HepG2 (cell line): ENCODE data around the gene REEP2. TPM values are rescaled to one million over a fixed set of nuclear protein-coding genes. Genes with fewer than 3 reads are reported as not detected.

ENCODE experiments used
- AHR ChIP-seq: IDR thresholded peaks from 2 replicates; pipeline ENCODE4 v1.6.1; 2018; ENCODE audit warnings: missing genetic modification reagents, missing compliant biosample characterization
- CREB1 ChIP-seq, 2 experiments: fragments of 450-650 bp in 1 of 2; IDR thresholded peaks; 2 replicates each; pipeline ENCODE4 v1.6.1; 2016 to 2017; ENCODE audit warnings: control low read depth in 1 of 2, mild to moderate bottlenecking in 1 of 2, missing compliant biosample characterization in 1 of 2, missing genetic modification characterization in 1 of 2
- FOXO4 ChIP-seq: sonication (generic); formaldehyde crosslinking; conservative IDR thresholded peaks from 2 replicates; pipeline ENCODE4 v1.8.1; 2023; ENCODE audit warnings: missing genetic modification reagents
- HNRNPH1 ChIP-seq: fragments of 200-400 bp; formaldehyde crosslinking; optimal IDR thresholded peaks from 2 replicates; pipeline ENCODE3; 2017; ENCODE audit warnings: mild to moderate bottlenecking, low read depth, low read length
- HOXD1 ChIP-seq: sonication (generic); formaldehyde crosslinking; IDR thresholded peaks from 2 replicates; pipeline ENCODE4 v1.5.0; 2020; ENCODE audit warnings: missing genetic modification reagents
- JUN ChIP-seq: sonication (generic); formaldehyde crosslinking; IDR thresholded peaks from 2 replicates; pipeline ENCODE4 v1.4.0; 2020; ENCODE audit warnings: mild to moderate bottlenecking, missing genetic modification reagents
- MED8 ChIP-seq: sonication (generic); formaldehyde crosslinking; IDR thresholded peaks from 2 replicates; pipeline ENCODE4 v1.8.1; 2023; ENCODE audit warnings: mild to moderate bottlenecking, missing genetic modification reagents; ENCODE audit not compliant: insufficient replicate concordance
- NFKB2 ChIP-seq: sonication (generic); formaldehyde crosslinking; IDR thresholded peaks from 2 replicates; pipeline ENCODE4 v1.4.0; 2020; ENCODE audit warnings: missing genetic modification reagents, borderline replicate concordance
- NONO ChIP-seq, 2 experiments: fragments of 450-650 bp in 1 of 2; sonication (generic) in 1 of 2; formaldehyde crosslinking in 1 of 2; IDR thresholded peaks in 1 of 2; conservative IDR thresholded peaks in 1 of 2; 2 replicates each; pipeline versions ENCODE4 v1.6.1 to v1.8.0; 2017 to 2022; ENCODE audit warnings: mild to moderate bottlenecking in 1 of 2, missing genetic modification reagents in 1 of 2, moderate library complexity in 1 of 2
- PRPF4 ChIP-seq: fragments of 200-400 bp; formaldehyde crosslinking; IDR thresholded peaks from 2 replicates; pipeline ENCODE4 v1.6.1; 2016; ENCODE audit warnings: low read length, low read depth; ENCODE audit not compliant: poor library complexity, severe bottlenecking
- RBFOX2 ChIP-seq: fragments of 200-400 bp; formaldehyde crosslinking; IDR thresholded peaks from 2 replicates; pipeline ENCODE4 v1.6.1; 2017; ENCODE audit warnings: low read depth, mild to moderate bottlenecking, low read length
- REL ChIP-seq: sonication (generic); formaldehyde crosslinking; conservative IDR thresholded peaks from 2 replicates; pipeline ENCODE4 v1.8.0; 2022; ENCODE audit warnings: mild to moderate bottlenecking, missing genetic modification reagents, moderate library complexity
- SALL2 ChIP-seq: sonication (generic); formaldehyde crosslinking; IDR thresholded peaks from 2 replicates; pipeline ENCODE4 v1.8.1; 2023; ENCODE audit warnings: mild to moderate bottlenecking, missing genetic modification reagents, inconsistent platforms
- SATB2 ChIP-seq: sonication (generic); formaldehyde crosslinking; IDR thresholded peaks from 2 replicates; pipeline ENCODE4 v1.5.0; 2020; ENCODE audit warnings: missing genetic modification reagents
- SIX1 ChIP-seq: sonication (generic); formaldehyde crosslinking; IDR thresholded peaks from 2 replicates; pipeline ENCODE4 v1.4.0; 2020; ENCODE audit warnings: missing genetic modification reagents, borderline replicate concordance
- SRY ChIP-seq: sonication (generic); formaldehyde crosslinking; IDR thresholded peaks from 2 replicates; pipeline ENCODE4 v1.8.0; 2022; ENCODE audit warnings: mild to moderate bottlenecking, missing genetic modification reagents
- TCF12 ChIP-seq, 2 experiments: fragments of 450-650 bp in 1 of 2; sonication (generic) in 1 of 2; formaldehyde crosslinking in 1 of 2; IDR thresholded peaks; 2 replicates each; pipeline versions ENCODE4 v1.6.1 to v1.8.0; 2017 to 2022; ENCODE audit warnings: antibody characterized with exemption in 1 of 2, mild to moderate bottlenecking in 1 of 2, missing genetic modification reagents in 1 of 2, moderate library complexity in 1 of 2
- TMF1 ChIP-seq: sonication (generic); formaldehyde crosslinking; IDR thresholded peaks from 2 replicates; pipeline ENCODE4 v1.8.1; 2022; ENCODE audit warnings: low read depth, missing genetic modification reagents
- TRIM22 ChIP-seq: fragments of 450-650 bp; IDR thresholded peaks from 2 replicates; pipeline ENCODE4 v1.6.1; 2017
- ZNF20 ChIP-seq: sonication (generic); formaldehyde crosslinking; IDR thresholded peaks from 2 replicates; pipeline ENCODE4 v1.4.0; 2020; ENCODE audit warnings: mild to moderate bottlenecking, moderate library complexity, missing genetic modification reagents
- ZNF30 ChIP-seq: sonication (generic); formaldehyde crosslinking; IDR thresholded peaks from 2 replicates; pipeline ENCODE4 v1.5.0; 2020; ENCODE audit warnings: mild to moderate bottlenecking, missing genetic modification reagents
- ZNF350 ChIP-seq: sonication (generic); formaldehyde crosslinking; IDR thresholded peaks from 2 replicates; pipeline ENCODE4 v1.4.0; 2020; ENCODE audit warnings: mild to moderate bottlenecking, low read depth, missing genetic modification reagents, borderline replicate concordance
- ZNF354B ChIP-seq: sonication (generic); formaldehyde crosslinking; IDR thresholded peaks from 2 replicates; pipeline ENCODE4 v1.8.0; 2022; ENCODE audit warnings: mild to moderate bottlenecking, missing genetic modification reagents
- ZNF430 ChIP-seq: sonication (generic); formaldehyde crosslinking; IDR thresholded peaks from 2 replicates; pipeline ENCODE4 v1.9.0; 2021; ENCODE audit warnings: mild to moderate bottlenecking, missing genetic modification reagents
- ZNF546 ChIP-seq: sonication (generic); formaldehyde crosslinking; conservative IDR thresholded peaks from 2 replicates; pipeline ENCODE4 v1.8.1; 2023; ENCODE audit warnings: mild to moderate bottlenecking, missing genetic modification reagents
- ZNF570 ChIP-seq: sonication (generic); formaldehyde crosslinking; IDR thresholded peaks from 2 replicates; pipeline ENCODE4 v1.4.0; 2020; ENCODE audit warnings: mild to moderate bottlenecking, missing genetic modification reagents, borderline replicate concordance
- ZNF879 ChIP-seq: sonication (generic); formaldehyde crosslinking; IDR thresholded peaks from 2 replicates; pipeline ENCODE4 v1.8.1; 2023; ENCODE audit warnings: missing genetic modification reagents
- polyA plus RNA-seq, 8 experiments: library from polyadenylated mRNA; depleted of rRNA in 3 of 8; stranded (reverse) in 7 of 8; unstranded in 1 of 8; fragments of >200 nt; fragmentation: Illumina TruSeq in 4 of 8; extraction: Trizol in 4 of 8; gene quantifications; 2 replicates each; pipeline versions ENCODE4 v1.2.1 to v1.2.3, GENCODE V29; 2011 to 2016; ENCODE audit warnings: low read depth in 4 of 8, missing spikeins in 1 of 8, mixed read lengths in 1 of 8; ENCODE audit not compliant: insufficient read depth in 1 of 8
- total RNA-seq, 5 experiments: library from RNA; depleted of rRNA; stranded (reverse); fragments of >200 nt; fragmentation: Illumina TruSeq; extraction: Trizol; gene quantifications; 2 replicates each; pipeline ENCODE4 v1.2.3, GENCODE V29; 2016; ENCODE audit warnings: low read depth in 1 of 5

The REEP2 gene
- total and polyA plus RNA-seq, 2 of the 13 experiments (the other 11 are each of a cell fraction or from before 2014, with no cell fraction given) = 5.3 to 7.8 TPM

- no peak for TF ChIP-seq PRPF4
- no peak for TF ChIP-seq SIX1
- 0 out of 2 replicates have a peak, but pooled peaks have one; percentile 16 for TF ChIP-seq HOXD1 (CRISPR knock-in tag)
- no peak; the same call in 1 of the 2 replicates for TF ChIP-seq ZNF430
- no peak for TF ChIP-seq ZNF20
- TF ChIP-seq ZNF354B = no peak
- TF ChIP-seq SRY (CRISPR knock-in tag) = 0 out of 2 replicates have a peak, but pooled peaks have one; percentile 31
- TF ChIP-seq REL (CRISPR knock-in tag) = no peak
- no peak for TF ChIP-seq HNRNPH1
- TF ChIP-seq SALL2 (CRISPR knock-in tag) = no peak; the same call in 1 of the 2 replicates
- TF ChIP-seq CREB1 (IDR thresholded peaks at IDR 0.05) = no peak
- TF ChIP-seq CREB1 (CRISPR knock-in tag; IDR thresholded peaks at IDR 0.05) = no peak
- peak; percentile 2; the same call in 1 of the 2 replicates for TF ChIP-seq ZNF546 (CRISPR knock-in tag)
- TF ChIP-seq SATB2 (CRISPR knock-in tag) = no peak
- TF ChIP-seq AHR = 0 out of 2 replicates have a peak, but pooled peaks have one; percentile 8
- TF ChIP-seq TRIM22 = no peak
- TF ChIP-seq ZNF30 (CRISPR knock-in tag) = no peak
- TF ChIP-seq NFKB2 (CRISPR knock-in tag) = peak; percentile 19; the same call in 1 of the 2 replicates
- no peak for TF ChIP-seq ZNF570
- 0 out of 2 replicates have a peak, but pooled peaks have one; percentile 53 for TF ChIP-seq ZNF879 (CRISPR knock-in tag)
- TF ChIP-seq TMF1 (CRISPR knock-in tag) = no peak
- no peak for TF ChIP-seq TCF12 (IDR thresholded peaks at IDR 0.05)
- TF ChIP-seq TCF12 (CRISPR knock-in tag; IDR thresholded peaks at IDR 0.05) = 0 out of 2 replicates have a peak, but pooled peaks have one; percentile 13
- no peak for TF ChIP-seq NONO (IDR thresholded peaks at IDR 0.05)
- TF ChIP-seq NONO (CRISPR knock-in tag; conservative IDR thresholded peaks at IDR 0.05) = peak; percentile 55
- TF ChIP-seq JUN = no peak
- 0 out of 2 replicates have a peak, but pooled peaks have one; percentile 40 for TF ChIP-seq FOXO4 (CRISPR knock-in tag)
- TF ChIP-seq MED8 (CRISPR knock-in tag) = peak; percentile 55
- peak; percentile 78 for TF ChIP-seq RBFOX2
- TF ChIP-seq ZNF350 (CRISPR knock-in tag) = 0 out of 2 replicates have a peak, but pooled peaks have one; percentile 27
These were observed 25.8 kb downstream of the REEP2 start (continued) for GRCh38 chr5:138464388-138465260.
